HepG2 (cell line): ENCODE data around the gene AHRR. TPM values are rescaled to one million over a fixed set of nuclear protein-coding genes. Genes with fewer than 3 reads are reported as not detected.

Experiments used
- ATAC-seq: fragments of 200-7000 bp; cut with Tn5 transposase; 3 replicates; pipeline ENCODE4 v1.9.1; 2020; ENCODE audit warnings: mild to moderate bottlenecking, moderate library complexity
- BruUV-seq: library from RNA; stranded (reverse); fragments of 400-500 nt; replicated peaks from 2 replicates; lab custom pipeline; 2021; lab: Mats Ljungman, UMichigan
- CTCF ChIA-PET: fragments of 300-600 bp; formaldehyde crosslinking; extraction: SDS; loops from one replicate; lab custom pipeline; 2021; ENCODE audit warnings: low total read pairs, inconsistent platforms, low intra/inter-chr PET ratio; lab: Yijun Ruan, JAX
- POLR2A ChIA-PET: fragments of 350-600 bp; sonication (Branson Sonifier 250); formaldehyde crosslinking; loops from one replicate; lab custom pipeline; 2020; ENCODE audit warnings: antibody characterized with exemption, inconsistent platforms; lab: Yijun Ruan, JAX
- DNase-seq: peaks from one replicate; pipeline ENCODE4 v3.0.0-alpha.2; 2015; ENCODE audit warnings: low spot score
- FAIRE-seq: peaks from 3 replicates; lab custom pipeline; 2011; peaks lifted over from hg19 to GRCh38; lab: Jason Lieb, UNC
- H2AFZ ChIP-seq: one replicate; pipeline ENCODE4 v1.6.1; 2011; ENCODE audit warnings: low read length, inconsistent platforms
- H3K27ac ChIP-seq: fragments of 300-600 bp; 3 replicates; pipeline ENCODE4 v1.8.0; 2011; ENCODE audit warnings: mixed run types, mild to moderate bottlenecking, mixed read lengths, low read length, inconsistent platforms; ENCODE audit not compliant: insufficient read depth; ENCODE audit errors: extremely low read length
- H3K27me3 ChIP-seq, 2 experiments: fragments of 200-600 bp in 1 of 2; 2 replicates in 1 of 2; 3 replicates in 1 of 2; pipeline versions ENCODE4 v1.6.0 to v1.8.0; 2011; ENCODE audit warnings: low read length in 2 of 2, mild to moderate bottlenecking in 2 of 2, moderate library complexity in 2 of 2, inconsistent platforms in 1 of 2; ENCODE audit not compliant: insufficient read depth in 2 of 2, control insufficient read depth in 1 of 2
- H3K36me3 ChIP-seq, 2 experiments: fragments of 200-600 bp in 1 of 2; replicated peaks in 1 of 2; 2 replicates in 1 of 2; 3 replicates in 1 of 2; pipeline versions ENCODE4 v1.5.1 to v1.8.0; 2011; ENCODE audit warnings: low read length in 2 of 2, inconsistent platforms in 1 of 2; ENCODE audit not compliant: insufficient read depth in 2 of 2, control insufficient read depth in 1 of 2
- H3K4me1 ChIP-seq: 2 replicates; pipeline ENCODE4 v1.5.1; 2012; ENCODE audit warnings: low read length, inconsistent platforms; ENCODE audit not compliant: insufficient read depth
- H3K4me2 ChIP-seq: 2 replicates; pipeline ENCODE4 v1.6.0; 2011; ENCODE audit warnings: low read depth, low read length, inconsistent platforms
- H3K4me3 ChIP-seq, 3 experiments: fragments of 200-600 bp in 1 of 3; sonication (generic), shearing (Covaris generic) in 1 of 3; replicated peaks in 1 of 3; 2 replicates each; pipeline ENCODE4 v1.5.1; 2011 to 2016; ENCODE audit warnings: low read length in 3 of 3, inconsistent platforms in 2 of 3, low read depth in 2 of 3, mild to moderate bottlenecking in 2 of 3, control low read depth in 1 of 3, mixed read lengths in 1 of 3; ENCODE audit not compliant: insufficient read depth in 1 of 3
- H3K79me2 ChIP-seq: one replicate; pipeline ENCODE4 v1.6.1; 2011; ENCODE audit warnings: low read length, inconsistent platforms; ENCODE audit not compliant: insufficient read depth
- H3K9ac ChIP-seq: 2 replicates; pipeline ENCODE4 v1.6.0; 2011; ENCODE audit warnings: mild to moderate bottlenecking, low read depth, low read length, inconsistent platforms; ENCODE audit not compliant: insufficient read depth
- H3K9me3 ChIP-seq: 2 replicates; pipeline ENCODE4 v1.5.1; 2012; ENCODE audit warnings: mild to moderate bottlenecking, low read length
- H4K20me1 ChIP-seq: 2 replicates; pipeline ENCODE4 v1.6.0; 2011; ENCODE audit warnings: inconsistent platforms, mild to moderate bottlenecking, low read length, moderate library complexity; ENCODE audit not compliant: insufficient read depth
- GLI4 ChIP-seq: sonication (generic); formaldehyde crosslinking; IDR thresholded peaks from 2 replicates; pipeline ENCODE4 v1.5.1; 2020; ENCODE audit warnings: missing genetic modification reagents, mild to moderate bottlenecking, moderate library complexity, borderline replicate concordance
- KDM3A ChIP-seq: IDR thresholded peaks from 2 replicates; pipeline ENCODE4 v1.6.1; 2018; ENCODE audit warnings: low read depth, missing compliant biosample characterization
- PAXIP1 ChIP-seq: sonication (generic); formaldehyde crosslinking; conservative IDR thresholded peaks from 2 replicates; pipeline ENCODE4 v1.4.0; 2020; ENCODE audit warnings: mild to moderate bottlenecking, missing genetic modification reagents, moderate library complexity
- PRPF4 ChIP-seq: fragments of 200-400 bp; formaldehyde crosslinking; IDR thresholded peaks from 2 replicates; pipeline ENCODE4 v1.6.1; 2016; ENCODE audit warnings: low read length, low read depth; ENCODE audit not compliant: poor library complexity, severe bottlenecking
- SKIL ChIP-seq: sonication (generic); formaldehyde crosslinking; IDR thresholded peaks from 2 replicates; pipeline ENCODE4 v1.8.0; 2022; ENCODE audit warnings: missing genetic modification reagents, mild to moderate bottlenecking, moderate library complexity, borderline replicate concordance
- THYN1 ChIP-seq: sonication (generic); formaldehyde crosslinking; IDR thresholded peaks from 2 replicates; pipeline ENCODE4 v1.8.1; 2023; ENCODE audit warnings: low read depth, mild to moderate bottlenecking, moderate library complexity, missing genetic modification reagents, borderline replicate concordance
- XRCC5 ChIP-seq: fragments of 200-400 bp; formaldehyde crosslinking; optimal IDR thresholded peaks from 2 replicates; pipeline ENCODE3; 2017; ENCODE audit warnings: mild to moderate bottlenecking, low read length
- ZBTB33 ChIP-seq: sonication (generic); formaldehyde crosslinking; IDR thresholded peaks from 2 replicates; pipeline ENCODE4 v1.4.0; 2020; ENCODE audit warnings: missing genetic modification reagents
- ZBTB44 ChIP-seq: sonication (generic); formaldehyde crosslinking; IDR thresholded peaks from 2 replicates; pipeline ENCODE4 v1.4.0; 2020; ENCODE audit warnings: missing genetic modification reagents
- ZNF20 ChIP-seq: sonication (generic); formaldehyde crosslinking; IDR thresholded peaks from 2 replicates; pipeline ENCODE4 v1.4.0; 2020; ENCODE audit warnings: mild to moderate bottlenecking, moderate library complexity, missing genetic modification reagents
- ZNF225 ChIP-seq: sonication (generic); formaldehyde crosslinking; IDR thresholded peaks from 2 replicates; pipeline ENCODE4 v1.4.0; 2020; ENCODE audit warnings: mild to moderate bottlenecking, missing genetic modification reagents
- ZNF263 ChIP-seq: sonication (generic); formaldehyde crosslinking; IDR thresholded peaks from 2 replicates; pipeline ENCODE4 v1.4.0; 2020; ENCODE audit warnings: missing genetic modification reagents
- ZNF580 ChIP-seq: IDR thresholded peaks from 2 replicates; pipeline ENCODE4 v1.6.1; 2016; ENCODE audit warnings: low read depth, borderline replicate concordance
- WGBS: methylation state at CpG from one replicate; pipeline ENCODE4 v1.1.6; 2017; ENCODE audit warnings: low lambda C conversion rate; 5-methylcytosine and 5-hydroxymethylcytosine counted together
- in situ Hi-C: cut with HindIII; loops from 2 replicates; pipeline ENCODE4 v1.10.0; 2017; ENCODE audit warnings: low pct_unique_long_range_greater_than_20kb; ENCODE audit not compliant: extremely low pct_ligation_motif_present
- intact Hi-C: fragments of 100-400 bp; cut with micrococcal nuclease; formaldehyde crosslinking; loops from one replicate; pipeline ENCODE4 v1.10.0; 2022; ENCODE audit not compliant: unreplicated experiment
- polyA plus RNA-seq, 8 experiments: library from polyadenylated mRNA; depleted of rRNA in 3 of 8; stranded (reverse) in 7 of 8; unstranded in 1 of 8; fragments of >200 nt; fragmentation: Illumina TruSeq in 4 of 8; extraction: Trizol in 4 of 8; gene quantifications; 2 replicates each; pipeline versions ENCODE4 v1.2.1 to v1.2.3, GENCODE V29; 2011 to 2016; ENCODE audit warnings: low read depth in 4 of 8, missing spikeins in 1 of 8, mixed read lengths in 1 of 8; ENCODE audit not compliant: insufficient read depth in 1 of 8
- total RNA-seq, 5 experiments: library from RNA; depleted of rRNA; stranded (reverse); fragments of >200 nt; fragmentation: Illumina TruSeq; extraction: Trizol; gene quantifications; 2 replicates each; pipeline ENCODE4 v1.2.3, GENCODE V29; 2016; ENCODE audit warnings: low read depth in 1 of 5

The AHRR gene
- total and polyA plus RNA-seq, 2 of the 13 experiments (the other 11 are each of a cell fraction or from before 2014, with no cell fraction given): 0.28 to 0.35 TPM

- no peak overlapping the region for H3K4me2 ChIP-seq
Measured at GRCh38 chr5:372996-373709, 51.6 kb downstream of the AHRR start.

More at GRCh38 chr5:372996-373709, 51.6 kb downstream of the AHRR start:
- 74% methylated on average over 12 of the region's 27 CpGs for WGBS
- Histone ChIP-seq H3K79me2 (no peaks in the 10 kb centered on the region), H3K4me3 (no peak overlapping the region), H3K9ac (no peak overlapping the region), H3K27ac (no peak overlapping the region), H2AFZ (no peak overlapping the region), H3K36me3 (no peaks in the 10 kb centered on the region), H4K20me1 (no peaks in the 10 kb centered on the region), H3K9me3 (no peaks in the 10 kb centered on the region), H3K4me1 (no peaks in the 10 kb centered on the region), H3K27me3 (peaks cover 0 to 2% of the 10 kb centered on the region in 2 experiments; a peak in 1 of 5 replicates)
- FAIRE-seq (no peak), ATAC-seq (no peak), DNase-seq (no peak)
- TF ChIP-seq KDM3A (CRISPR knock-in tag) (no peak), SKIL (CRISPR knock-in tag) (no peak), ZNF225 (no peak), PAXIP1 (no peak), XRCC5 (no peak), GLI4 (CRISPR knock-in tag) (no peak), ZBTB44 (CRISPR knock-in tag) (no peak), ZNF20 (CRISPR knock-in tag) (no peak), PRPF4 (no peak), ZBTB33 (CRISPR knock-in tag) (no peak), ZNF263 (no peak), ZNF580 (CRISPR knock-in tag) (no peak), THYN1 (CRISPR knock-in tag) (no peak)
- no TSS peak for BruUV-seq
- intact Hi-C loops: no loop called here
- in situ Hi-C loops: no loop called here
- ChIA-PET CTCF (no interaction called here), POLR2A (no interaction called here)
